GM21423 (cell line): ENCODE measurements around the gene RNGTT.

Source experiments
- ATAC-seq: cut with Tn5 transposase; IDR thresholded peaks from one replicate; pipeline ENCODE4 v1.9.1; 2021; ENCODE audit warnings: mild to moderate bottlenecking, moderate library complexity; ENCODE audit not compliant: unreplicated experiment

The RNGTT gene

DNA sequence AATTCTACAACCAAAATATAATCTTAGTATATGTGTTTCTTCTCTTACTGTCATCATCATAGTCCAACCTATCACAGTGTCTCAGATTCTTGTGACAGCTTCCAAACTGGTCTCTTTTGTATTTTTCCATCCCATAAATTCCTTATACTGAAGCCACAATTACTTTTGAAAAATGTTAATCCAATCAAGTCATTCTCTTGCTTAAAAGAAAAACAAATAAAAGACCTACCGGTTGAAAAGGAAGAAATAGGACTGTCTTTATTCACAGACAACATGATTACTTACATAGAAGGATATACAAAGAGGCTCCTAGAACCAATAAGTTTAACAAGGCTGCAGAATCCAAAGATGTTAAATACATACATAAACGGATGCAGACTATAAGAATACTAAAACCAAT lies 339.9 kb downstream of the RNGTT start:
- no peak for ATAC-seq

DNA sequence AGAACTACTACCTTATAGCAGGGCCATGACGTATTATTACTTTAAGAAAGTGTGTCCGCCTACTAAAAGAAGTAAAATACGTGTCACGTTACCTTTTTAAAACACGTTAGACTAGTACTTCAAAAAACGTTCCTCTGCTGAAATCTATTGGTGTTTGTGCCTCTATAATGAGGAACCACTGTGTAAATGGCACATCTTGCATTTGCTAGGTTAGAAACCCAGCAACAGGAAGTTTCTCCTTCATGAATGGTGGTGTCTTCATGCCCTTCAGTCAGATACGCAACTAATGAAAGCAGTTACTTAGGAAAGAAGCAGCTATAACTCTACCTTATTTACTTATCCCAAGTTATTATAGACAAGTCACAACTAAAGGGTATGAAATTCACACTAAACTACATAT lies 343.5 kb downstream of the RNGTT start:
- no peak for ATAC-seq

DNA sequence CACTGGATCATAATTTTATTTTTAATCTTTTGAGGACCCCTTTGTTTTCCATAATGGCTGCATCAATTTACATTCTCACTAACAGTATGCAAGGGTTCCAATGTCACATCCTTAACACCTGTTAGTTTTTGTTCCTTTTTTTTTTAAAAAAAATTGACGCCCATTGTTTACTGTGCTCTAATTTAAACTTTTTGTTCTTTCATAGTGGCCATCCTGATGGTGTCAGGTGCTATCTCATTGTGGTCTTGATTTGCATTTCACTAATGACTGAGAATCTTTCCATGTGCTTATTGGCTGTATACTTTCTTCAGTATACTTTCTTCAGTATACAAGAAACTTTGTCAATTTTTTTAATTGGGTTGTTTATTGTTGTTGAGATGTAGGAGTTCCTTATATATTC lies 347.0 kb downstream of the RNGTT start:
- peak; percentile 73 for ATAC-seq

DNA sequence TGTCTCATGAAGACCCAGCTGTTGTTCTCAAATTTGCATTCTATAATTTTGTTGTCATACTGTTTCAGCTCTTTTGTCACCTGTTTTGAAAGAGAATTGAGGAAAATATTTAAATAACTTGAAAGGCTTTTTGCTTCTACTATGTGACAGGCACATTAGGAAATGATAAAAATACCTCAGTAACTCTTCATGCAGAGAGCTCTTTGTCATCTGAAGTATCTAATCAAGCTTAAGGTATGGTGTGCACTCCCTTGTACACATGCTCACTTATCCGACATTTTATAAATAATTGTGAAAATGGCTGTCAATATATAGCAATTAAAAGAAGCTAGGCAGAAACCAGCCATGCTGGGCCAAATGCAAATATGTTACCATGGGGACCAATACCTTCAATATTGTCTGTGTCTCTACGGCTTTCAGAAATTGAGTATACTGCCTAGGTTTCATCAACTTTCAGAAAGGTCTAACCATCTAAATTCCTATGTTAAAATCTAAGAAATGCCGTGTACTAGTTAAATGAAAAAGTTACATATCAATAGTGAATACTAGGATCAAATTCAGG lies 349.0 kb downstream of the RNGTT start:
- ATAC-seq: no peak

DNA sequence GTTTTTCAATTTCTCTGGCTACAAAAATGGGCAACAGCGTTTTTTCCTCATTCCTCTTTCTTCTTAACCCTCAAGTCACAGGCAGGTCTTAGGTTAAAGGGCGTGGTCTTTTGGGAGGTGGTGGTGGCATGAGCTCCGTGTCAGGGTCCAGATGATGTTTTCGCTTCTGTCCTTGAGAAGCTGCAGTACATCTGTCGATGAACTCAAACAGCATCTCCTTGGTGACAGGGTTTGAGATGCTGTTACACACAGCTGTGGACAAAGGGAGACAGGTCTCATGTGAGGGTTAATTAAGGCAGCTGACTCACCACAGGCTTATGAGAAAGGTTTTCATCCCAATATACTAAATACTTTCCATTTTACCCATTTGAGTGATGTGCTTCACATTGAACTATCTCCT lies 350.8 kb downstream of the RNGTT start:
- ATAC-seq: peak; percentile 34

DNA sequence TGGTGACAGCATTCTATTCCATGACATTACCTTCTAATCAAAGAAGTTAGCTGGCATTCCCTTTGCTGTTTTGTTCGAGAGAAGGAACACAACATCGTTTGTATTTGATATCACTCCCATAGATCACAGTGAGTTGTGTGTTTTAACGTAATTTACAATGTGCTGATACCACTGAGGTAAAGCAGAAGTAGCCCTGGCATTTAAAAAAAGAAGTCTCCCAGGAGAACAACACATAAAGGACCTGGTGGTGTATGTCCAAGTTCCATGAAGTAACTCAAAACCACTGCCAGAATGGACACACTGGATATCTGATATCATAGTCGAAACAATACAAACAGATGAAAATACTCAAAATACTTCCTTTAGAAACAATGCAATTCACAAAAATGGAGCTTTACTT lies 351.7 kb downstream of the RNGTT start:
- no peak for ATAC-seq

DNA sequence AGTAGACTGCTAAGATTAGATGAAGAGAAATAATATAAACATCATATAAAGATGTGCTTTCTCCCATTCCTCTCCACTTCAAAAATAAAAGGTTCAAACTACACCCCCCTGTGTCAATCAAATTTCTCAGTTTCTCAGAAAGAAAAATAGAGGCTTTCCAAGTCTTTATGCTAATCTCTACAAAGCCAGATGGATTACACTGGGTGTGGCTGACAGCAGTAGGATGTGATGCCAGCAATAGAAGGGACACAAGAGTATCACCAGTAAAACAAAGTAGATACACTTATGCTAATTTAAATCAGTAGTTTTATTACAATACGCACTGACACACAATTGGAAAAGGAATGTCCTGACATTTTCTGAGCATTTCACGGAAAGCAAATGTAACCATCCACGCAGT lies 353.4 kb downstream of the RNGTT start:
- no peak for ATAC-seq

DNA sequence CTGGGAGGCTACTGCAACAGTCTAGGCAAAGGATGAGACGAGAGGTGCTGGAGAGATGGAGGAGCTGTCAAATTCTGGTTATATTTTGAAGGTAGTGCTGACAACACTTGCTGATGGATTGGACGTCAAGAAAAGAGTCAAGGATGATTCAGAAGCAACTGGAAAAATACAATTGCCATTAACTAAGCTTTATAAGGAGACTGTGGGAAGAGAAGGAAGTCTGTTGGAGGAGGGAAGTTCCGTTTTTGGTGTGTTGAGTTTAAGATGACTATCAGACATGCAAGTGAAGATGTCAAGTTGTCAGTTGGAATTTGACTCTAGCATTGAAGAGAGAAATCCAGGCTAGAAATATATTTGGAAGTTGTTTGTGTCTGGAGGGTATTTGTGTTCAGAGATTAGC lies 358.1 kb downstream of the RNGTT start:
- no peak for ATAC-seq

DNA sequence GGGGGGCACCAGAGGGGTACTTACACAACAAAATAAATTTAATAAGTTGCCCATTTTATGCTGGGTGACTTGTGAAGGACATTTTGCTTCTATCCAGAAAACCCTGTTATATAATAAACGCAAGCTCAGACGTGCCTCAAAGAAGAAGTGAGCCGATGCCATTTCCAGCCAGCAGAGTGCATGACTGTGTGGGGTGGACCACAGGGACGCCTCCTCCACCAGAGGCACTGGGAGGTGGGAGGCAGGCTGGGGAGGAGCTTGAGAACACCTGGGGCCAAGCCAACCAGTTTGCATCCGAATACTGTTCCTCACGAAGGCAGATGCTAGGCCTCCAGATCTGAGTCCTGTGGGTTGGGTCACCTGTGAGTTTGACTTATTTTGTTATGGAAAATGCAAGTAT lies 363.8 kb downstream of the RNGTT start:
- no peak for ATAC-seq

DNA sequence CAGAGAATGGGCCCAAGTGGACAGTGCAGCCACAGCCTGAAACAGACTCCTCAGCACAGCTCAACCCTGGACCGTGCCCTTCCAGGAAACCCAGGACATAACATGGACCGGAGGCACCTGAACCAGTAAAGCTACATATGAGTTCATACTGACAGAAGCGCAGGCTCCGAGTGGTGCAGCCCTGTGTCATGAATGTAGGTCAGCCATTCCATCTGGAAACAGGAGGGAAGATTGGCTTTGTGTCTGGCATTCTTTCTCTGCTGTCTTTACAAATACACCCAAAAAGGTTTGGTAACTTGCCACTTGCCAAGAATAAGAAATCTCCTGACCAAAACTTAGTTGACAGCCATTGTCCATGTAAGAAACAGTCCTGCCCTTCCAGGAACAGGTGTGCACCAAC lies 366.6 kb downstream of the RNGTT start:
- ATAC-seq: no peak

DNA sequence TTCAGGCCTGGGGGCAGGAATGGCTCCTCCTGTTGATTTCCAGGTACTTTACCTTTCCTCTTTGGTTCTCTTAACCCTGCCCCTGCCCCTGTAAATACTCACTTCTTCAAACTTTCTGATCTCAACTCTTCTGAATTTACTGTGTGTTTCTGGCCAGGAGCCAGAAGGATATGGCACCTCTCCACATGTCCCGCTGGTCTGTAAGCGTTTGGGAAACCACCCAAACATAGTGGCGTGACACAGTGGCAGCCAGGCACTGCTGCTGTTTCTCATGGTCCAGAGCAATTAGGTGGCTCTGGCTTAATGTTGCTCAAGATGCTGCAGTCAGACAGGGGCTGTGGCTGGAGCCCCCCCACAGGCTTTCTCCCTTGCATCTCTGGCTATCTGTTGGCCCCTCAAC lies 374.5 kb downstream of the RNGTT start:
- no peak for ATAC-seq

DNA sequence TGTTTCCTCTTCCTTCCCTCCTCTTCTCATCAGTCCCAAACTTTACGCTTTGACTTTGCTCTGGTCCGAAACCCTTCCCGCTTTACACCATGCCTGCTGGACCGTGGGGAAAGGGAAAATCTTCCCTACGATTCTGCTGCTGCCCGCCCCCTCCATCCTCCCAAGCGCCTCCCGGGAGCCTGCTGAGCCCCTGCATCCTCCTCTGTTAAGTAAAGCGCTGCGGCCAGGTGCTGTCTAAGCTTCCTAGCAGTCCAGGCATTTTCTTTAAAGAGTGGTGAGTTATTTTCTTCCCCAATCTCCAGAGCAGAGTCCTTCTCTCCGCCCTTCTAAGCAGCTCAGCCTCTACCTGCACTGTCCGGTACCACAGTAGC lies 376.3 kb downstream of the RNGTT start:
- ATAC-seq: no peak

DNA sequence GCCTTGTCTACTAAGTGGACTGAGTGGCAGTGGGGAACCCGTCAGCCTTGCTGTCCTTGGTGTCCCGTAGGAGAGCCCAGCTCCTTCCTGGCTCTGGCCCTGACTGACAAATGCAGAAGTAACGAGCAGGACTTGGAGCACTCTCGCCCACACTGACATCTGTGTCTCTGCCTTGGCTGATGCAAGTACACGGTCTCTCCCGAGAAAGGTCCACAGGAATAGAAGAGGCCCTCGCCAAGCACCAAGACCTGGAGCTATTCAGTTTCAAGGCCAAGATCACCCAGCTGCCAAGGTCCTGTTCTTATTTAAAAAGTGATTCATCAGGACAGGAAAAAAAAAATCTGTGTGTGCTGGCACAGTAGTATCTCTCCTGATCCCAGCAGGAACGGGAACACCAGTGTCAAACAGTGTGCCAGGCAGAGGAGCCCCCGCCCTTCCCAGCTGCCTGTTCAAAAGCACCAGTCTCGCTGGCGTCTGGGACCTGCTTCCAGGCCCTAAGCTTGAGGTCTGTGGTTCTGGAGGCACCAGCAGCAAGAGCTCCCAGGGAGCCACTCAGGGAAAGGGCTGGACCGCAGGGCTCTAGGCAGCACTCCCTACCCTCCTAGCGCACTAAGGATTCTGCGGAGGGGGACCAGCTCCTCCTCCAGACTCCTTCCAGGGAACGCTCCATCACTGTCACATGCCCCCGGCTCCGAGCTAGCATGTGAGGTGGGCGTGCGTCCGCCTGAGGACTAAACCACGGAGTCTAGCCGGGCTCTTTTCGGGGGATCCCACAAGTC lies 376.9 kb downstream of the RNGTT start:
- ATAC-seq: no peak

DNA sequence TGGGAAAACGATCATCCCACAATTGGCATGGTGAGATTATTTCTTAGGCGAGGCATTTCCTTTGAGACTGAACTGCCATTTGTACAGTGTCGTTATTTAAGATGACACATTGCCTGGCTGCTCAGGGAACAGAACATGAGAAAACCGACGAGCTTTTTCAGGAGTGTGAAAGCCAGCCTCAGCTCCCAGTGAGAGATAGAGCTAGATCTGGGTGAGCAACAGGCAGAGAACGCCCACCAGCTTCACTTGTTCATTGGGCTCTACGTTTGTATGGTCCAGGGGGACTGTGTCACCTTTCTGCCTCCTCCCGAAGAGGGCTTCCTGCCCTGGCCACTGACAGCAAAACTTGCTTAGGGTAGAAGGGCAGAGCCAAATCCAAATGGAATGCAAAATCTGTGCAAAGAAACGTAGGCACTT lies 378.1 kb downstream of the RNGTT start:
- ATAC-seq: no peak

DNA sequence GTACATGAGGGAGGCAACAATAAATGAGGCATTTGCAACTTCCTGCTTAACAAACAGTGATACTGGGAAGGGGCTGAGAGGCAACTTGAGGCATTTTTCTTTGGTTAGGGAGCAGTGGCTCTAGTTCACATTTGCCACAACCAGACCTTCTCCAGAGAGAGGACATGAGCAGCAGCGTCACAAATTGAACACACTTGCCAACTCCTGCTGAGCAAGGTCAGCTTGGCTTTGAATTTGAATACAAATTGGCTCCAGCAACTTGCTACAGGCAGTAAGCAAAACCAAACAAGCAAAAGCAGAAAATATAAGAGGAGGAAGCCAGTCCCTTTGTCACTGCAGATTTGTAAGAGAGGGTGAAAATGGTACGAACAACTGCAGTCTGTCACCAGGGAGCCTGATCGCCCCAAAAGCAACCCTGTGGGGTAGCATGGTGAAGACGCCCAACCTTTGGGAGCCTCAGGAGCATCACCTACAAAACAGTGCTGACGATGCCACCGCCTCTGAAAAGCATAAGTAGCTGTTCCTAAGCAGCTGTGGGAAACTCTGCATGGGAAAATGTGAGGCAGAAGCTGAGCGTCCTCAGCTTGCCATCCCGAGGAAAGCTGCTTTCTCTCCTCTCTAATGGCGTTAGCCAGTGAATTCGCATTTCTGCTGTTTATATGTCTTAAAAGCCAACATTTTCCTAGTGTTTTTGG lies 378.7 kb downstream of the RNGTT start:
- ATAC-seq: no peak

DNA sequence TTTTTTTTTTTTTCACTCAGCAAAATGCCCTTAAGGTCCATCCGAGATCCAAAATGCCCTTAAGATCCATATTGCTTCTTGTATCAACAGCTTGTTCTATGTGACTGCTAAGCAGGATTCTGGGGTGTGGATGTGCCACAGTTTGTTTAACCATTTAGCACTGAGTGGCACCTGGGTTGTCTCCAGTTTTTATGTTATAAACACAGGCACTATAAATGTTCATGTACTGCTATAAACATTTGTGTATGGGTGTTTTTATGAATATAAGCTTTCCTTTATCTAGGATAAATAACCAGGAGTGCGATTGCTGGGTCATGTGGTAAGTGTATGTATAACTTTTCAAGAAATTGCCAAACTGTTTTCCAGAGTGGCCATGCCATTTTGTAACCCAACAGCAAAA lies 386.0 kb downstream of the RNGTT start:
- no peak for ATAC-seq

DNA sequence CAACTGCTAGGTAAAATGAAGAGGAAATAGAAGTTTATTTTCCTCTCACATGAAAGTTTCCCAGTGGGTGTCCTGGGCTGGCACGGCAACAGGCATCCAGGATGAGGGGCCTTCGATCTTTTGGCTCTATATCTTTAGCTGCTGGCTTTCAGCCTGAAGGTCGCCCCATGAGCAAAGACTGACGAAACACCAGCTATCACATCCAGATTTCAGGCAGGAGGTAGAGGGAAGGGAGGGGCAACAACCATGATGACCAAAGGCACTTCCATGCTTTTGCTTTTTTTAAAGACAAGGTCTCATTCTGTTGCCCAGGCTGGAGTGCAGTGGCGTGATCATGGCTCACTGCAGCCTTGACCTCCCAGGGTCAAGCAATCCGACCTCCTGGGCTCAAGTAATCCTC lies 387.9 kb downstream of the RNGTT start:
- ATAC-seq: no peak

DNA sequence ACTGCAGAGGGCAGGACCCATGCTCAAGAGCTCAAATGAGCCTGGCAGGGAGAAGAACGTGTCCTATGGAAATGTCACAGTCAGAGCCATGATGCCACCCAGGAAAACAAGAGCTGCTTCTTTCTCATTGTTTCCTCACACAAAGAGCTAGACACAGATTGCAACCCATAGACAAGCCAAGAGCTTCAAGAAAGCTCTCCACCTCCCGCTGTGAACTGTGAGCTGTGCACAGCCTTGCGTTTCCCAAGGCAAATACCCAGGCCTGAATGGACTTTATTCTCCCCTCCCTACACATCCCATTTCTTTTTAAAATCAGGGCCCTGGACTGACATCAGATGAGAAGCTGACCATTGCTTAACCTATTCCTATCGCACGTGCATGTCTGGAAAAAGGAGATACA lies 388.8 kb downstream of the RNGTT start:
- ATAC-seq: no peak

DNA sequence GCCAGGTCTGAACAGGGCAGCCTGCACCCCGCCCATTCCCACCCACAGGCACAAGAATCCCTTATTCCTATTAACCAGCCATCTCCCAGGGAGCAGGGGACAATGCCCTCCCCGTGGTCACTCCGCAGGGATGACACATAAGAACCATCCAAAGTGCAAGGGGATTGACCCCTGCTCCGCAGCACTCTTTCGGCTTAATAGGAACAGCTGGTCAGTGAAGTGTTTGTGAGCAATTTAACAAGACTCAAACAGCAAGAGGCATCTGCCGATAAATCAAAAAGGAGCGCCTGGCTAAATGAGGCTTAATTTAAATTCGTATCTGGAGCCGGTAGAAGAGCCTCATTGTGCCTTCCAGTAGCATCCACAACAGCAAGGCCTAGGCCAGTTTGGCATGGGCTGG lies 389.4 kb downstream of the RNGTT start:
- ATAC-seq: no peak

DNA sequence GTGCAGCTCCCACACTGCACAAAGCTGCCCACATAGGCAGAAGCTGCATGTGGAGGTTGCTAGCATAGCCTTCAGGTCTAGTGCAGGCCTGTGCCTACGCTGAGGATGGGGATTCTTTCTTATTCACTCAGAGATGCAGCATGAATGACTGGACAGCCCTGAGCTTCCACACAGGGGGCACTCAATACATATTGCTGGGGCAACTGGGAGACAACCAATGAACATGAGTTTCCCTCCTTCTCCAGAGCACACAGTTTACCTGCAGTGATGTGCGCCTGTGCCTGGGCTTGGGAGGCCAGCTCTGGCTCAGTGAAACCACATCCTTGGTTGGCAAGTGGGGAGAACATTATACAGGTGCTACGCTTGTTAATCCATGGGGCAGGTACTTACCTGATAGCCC lies 389.9 kb downstream of the RNGTT start:
- ATAC-seq: no peak

DNA sequence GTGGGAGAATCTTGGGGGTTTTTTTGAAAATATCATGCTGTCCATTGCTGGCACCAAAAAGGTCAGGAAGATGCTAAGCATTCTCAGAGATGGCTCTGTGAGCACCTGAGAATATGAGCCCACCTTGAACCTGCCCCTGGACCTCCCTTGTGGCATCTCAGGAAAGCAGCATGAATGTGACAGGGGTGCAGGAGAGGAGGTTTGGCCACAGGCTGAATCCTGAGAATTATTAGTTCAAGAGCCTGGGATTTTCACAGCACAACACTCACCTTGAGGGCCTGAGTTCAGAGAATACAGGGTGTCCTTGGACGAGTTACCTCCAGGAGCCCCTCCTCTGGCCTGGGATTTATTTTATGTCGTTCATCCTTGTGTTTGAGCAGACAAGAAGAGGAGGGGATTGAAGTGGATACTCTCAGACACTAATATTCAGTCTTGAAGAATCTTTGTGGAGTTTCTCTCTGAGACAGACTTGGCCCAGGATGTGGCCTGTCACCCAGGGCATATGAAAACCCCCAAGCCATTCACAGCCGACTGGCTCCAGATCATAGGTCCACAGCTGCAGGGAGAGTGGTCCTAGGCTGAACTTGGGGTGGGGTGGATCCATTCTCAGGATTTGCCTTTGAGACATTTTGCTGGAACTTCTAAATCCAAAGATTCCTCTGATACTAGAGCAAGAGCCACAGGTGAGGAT lies 390.8 kb downstream of the RNGTT start:
- no peak for ATAC-seq

DNA sequence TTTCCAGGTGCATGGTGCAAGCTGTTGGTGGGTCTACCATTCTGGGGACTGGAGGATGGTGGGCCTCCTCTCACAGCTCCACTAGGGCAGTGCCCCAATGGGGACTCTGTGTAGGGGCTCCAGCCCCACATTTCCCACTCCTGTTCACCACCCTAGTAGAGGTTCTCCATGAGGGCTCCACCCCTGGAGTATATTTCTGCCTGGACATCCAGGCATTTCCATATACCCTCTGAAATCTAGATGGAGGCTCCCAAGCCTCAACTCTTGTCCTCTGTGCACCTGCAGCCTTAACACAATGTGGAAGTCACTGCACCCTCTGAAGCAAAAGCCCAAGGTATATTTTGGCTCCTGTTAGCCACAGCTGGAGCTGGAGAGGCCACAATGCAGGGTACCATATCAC lies 393.5 kb downstream of the RNGTT start:
- no peak for ATAC-seq
